MV-4-11 (cell line): ENCODE results near the gene RUVBL1.
"Not testable (repeated sequence)": the region's sequence is repeated elsewhere in the genome, so short reads cannot be mapped to it uniquely, and the experiment has no call there.

Experiments used
- DNase-seq: peaks from one replicate; lab custom pipeline; 2025; lab: John Stamatoyannopoulos, UW

The RUVBL1 gene

DNA sequence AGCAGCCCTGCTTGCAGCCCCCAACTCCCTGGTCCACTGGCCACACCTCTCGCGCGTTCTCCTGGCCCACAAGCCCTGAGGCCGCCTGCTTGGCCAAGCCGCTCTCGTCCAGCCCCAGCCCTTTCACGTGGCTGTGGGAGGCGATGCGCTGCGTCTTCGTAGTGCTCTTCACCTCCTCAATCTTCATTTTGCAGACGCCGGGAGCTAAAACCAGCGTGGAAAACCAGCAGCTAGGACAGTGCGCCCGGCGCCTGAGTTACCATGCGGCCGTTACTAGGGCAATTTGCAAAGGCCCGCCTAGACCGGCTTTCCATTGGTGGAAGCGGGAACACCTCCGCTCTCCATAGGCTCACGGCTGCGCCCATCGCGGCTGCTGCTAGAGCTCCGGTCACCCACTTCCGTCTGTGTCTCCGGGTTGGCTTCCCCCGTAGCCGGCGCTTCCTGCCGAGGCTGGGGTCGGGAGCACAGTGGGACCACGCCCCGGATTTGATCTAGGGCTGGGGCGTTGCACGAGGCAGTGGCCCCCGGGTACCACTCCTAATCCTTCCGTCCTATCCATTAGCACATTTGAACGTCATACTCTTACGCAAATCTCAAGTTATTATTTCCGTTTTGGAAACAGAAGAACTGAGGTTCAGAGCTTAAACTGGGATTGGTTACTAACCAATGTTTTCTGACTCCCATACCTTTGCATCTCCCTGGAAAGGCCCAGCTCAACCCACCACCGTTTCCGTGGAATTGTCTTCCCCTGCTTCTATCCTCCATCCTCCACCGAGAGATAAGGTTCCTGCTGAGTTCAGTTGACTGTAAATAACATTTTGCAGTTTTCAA, at the start of gene RUVBL1:
Gene RUVBL1 (minus strand): TSS at position 275 of the 831 bp plus-strand sequence. CDS start 88 bp downstream, at position 187.
- peak; percentile 98 for DNase-seq

DNA sequence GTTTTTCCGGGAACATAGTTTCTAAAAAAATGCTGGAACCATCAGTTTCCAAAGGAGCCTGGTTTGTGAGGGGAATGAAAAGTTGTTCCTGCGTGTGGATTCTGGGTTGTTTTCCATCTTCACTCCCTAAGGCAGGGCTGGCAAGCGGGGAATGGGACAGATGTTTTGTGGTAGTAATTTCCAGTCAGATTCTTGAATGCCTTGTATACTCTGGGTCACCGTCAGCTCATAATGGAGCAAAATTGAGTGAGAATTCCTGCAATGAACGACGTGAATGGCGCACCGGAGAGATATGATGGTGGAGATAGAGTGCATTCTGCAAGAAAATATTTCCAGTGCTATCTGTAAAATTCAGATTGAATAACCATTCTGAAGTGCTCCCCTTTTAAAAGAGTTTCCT, 49.6 kb upstream of the RUVBL1 start:
- no peak for DNase-seq

DNA sequence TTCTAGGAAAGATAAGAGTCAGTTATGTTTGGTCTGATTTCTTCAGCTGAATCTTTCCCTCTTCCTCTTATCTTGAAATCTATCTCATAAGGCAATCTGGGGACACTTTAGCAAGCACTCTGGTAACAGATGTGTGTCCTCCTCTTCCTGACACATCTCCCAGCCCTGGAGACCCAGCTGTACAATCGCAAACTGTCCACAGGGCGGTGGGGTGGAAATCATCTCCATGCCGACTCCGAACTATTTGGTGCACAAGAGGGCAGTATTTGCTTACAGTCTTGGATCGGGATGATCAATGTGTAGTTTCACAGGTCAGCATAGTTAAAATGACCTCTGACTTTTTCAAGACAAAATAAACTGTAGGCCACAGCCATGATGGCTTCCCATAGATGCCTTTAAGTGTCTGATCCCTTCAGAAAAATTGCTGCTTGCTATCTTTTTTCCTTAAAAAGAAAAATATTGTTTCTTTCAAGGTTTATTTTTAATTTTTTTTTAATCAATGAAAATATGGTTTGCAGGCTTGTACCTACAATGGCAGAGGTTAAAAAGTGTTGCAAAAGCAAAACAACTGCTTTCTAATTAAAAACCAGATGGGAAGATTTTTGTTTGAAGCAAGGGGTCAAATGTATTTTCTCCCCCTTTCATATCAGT, 47.4 kb upstream of the RUVBL1 start:
- peak; percentile 92 for DNase-seq

DNA sequence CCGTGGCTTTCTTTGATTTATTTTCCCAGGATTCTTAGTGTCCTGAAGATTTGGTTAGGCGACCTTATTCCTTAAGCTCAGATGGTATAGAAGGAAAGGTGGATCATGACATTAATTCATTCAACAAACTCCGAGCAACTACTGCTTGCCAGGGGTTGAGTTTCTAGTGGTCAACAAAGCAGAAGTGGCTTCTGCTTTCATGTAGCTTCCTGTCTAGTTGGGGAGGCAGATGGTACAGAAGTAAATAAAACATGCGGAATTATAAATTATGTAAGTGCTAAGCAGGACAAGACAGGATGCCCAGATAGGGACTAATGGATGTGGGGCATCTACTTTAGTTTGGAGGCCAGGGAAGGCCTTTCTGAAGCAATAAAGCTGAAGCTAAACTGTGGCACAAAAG, 45.2 kb upstream of the RUVBL1 start:
- DNase-seq: peak; percentile 85

DNA sequence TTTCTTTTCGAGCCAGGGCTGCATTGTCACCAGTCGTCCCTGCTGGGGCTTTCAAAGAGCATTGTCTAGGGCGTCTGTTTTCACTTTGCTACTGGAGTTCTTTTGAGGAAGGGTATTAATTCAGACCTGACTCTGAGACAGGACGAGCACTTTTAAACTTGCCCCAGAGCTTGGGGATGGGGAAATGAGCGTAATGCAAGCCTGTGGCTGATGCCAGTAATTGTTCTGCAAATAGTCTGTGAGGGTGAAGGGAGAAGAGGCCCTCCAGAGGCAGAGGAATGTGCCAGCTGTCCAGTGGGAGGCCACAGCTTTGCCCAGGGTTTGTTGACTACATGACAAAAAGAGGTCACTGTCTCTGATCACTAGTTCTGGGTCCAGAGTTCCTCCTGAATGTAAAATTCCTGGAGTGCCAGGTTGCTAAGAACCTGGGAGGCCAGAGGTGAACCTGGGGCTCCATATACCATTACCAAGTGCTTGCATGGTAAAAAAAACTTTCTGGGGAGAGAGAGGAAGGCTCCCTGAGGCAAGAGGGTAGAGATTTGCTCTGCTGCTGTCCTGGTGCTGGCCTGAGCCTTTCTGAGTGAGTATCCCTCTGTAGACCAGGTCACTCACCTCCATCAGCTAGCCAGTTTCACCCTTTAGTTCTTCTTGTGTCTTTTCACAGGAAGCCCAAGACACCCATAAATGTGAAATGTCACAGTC, 44.5 kb upstream of the RUVBL1 start:
- DNase-seq: peak; percentile 74

DNA sequence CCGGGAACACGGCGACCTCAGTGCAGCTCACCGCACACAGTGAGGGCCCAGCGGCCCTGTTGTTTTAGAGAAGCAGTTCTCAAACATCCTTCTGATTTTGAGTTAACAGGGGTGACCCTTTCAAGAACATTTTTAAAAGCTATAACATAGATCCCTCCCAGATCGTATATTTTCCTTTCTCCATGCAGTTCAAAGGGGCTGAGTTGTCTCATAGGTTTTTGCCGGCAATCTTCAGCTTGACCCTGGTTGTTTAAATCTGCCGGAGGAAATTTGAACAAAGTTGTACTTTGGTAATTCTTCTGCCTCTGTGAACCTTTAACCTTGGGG, 44.0 kb upstream of the RUVBL1 start:
- DNase-seq: no peak

DNA sequence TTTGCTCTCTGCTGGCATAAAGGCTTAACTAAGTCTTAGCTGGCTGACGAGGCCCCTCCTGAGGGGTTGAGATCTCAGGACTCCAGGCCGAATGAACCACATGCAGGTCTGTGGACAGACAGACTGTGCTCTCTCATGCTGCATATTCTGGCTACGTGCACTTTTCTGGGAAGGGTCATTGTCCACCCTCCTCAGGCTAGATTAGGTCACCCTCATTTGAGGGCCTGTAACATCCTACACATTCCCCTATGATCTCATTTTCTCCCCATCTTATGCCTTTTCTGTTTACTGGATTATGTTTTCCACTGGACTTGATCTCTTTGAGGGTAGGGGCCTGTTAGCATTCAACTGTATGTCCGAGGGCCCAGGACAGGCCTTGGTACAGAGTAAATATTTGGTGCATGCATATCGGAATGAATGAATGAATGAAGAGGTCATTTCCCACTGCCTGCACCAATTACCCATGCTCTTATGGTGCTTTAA, 43.4 kb upstream of the RUVBL1 start:
- DNase-seq: no peak

DNA sequence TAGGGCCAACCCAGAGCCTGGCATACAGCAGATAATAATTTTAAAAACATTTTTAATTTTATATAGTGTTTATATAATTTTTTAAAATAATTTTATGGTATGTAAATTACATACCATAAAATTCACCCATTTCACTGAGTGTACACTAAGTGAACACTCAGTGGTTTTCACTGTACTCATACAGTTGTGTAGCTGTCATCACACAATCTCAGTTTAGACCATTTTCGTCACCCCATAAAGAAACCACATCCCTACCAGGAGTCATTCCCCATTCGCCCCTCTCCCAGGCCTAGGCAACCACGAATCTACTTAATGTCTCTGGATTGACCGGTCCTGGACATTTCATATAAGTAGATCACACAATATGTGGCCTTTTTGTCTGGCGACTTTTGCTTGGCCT, 39.8 kb upstream of the RUVBL1 start:
- DNase-seq: no peak

DNA sequence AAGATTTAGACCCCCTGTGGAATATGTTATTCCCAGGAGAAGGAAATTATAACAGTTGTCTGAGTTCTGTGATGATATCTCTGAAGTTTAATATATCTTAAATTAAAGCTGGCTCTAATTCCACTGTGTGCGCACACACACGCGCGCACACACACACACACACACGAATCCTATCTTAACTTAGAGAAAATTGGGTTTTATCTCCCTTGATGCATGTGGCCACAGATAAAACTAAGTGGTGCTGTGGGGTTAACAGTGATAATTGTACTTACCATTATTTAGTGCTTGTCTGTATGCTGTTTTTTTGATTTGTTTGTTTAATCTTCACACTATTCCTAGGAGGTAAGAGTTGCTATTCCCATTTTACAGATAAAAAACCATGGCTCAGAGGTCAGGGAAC, 37.0 kb upstream of the RUVBL1 start:
- no peak for DNase-seq

DNA sequence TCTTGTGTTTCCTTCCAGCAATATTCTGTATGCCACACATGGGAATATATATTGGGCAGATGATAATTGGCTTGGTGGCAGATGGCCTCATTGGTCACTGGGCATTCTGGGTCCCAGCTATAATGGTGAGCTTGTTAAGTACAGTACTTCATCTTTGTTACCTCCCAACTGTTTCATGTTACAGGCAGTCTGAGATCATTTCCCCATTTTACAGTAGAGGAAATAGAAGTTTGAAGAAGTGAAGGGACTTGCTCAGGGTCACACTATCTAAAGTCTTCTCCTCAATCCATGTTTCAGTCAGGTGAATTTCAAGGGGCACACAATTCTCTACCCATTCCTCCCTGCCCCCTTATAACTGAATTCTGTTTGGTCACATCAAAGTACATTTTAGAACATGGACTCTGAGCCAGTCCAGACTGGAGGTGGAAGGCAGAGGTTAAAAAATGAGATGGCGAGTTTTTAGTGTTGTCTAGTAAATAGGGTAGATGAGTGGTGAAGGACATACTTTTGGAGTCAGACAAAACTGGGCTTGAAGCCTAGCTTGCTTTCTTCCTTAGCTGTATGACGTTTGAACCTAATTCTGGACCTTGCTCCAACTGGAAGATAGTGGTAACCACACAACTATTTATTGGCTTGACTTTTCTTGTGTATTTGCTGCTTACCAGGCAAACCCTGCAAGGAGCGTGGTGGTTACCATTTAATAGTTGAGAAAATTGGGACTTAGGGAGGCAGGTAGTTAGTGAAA, 32.2 kb upstream of the RUVBL1 start:
- peak; percentile 56 for DNase-seq

DNA sequence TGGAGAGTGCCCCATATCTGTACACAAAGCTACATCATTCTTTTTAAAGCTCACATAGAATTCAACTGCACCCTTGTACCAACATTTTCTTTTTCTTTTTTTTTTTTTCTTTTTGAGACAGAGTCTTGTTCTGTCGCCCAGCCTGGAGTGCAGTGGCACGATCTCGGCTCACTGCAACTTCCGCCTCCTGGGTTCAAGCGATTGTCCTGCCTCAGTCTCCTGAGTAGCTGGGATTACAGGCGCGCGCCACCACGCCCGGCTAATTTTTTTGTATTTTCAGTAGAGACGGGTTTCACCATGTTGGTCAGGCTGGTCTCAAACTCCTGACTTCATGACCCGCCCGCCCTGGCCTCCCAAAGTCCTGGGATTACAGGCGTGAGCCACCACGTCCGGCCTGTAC, 30.7 kb upstream of the RUVBL1 start:
- not testable (repeated sequence) for DNase-seq

DNA sequence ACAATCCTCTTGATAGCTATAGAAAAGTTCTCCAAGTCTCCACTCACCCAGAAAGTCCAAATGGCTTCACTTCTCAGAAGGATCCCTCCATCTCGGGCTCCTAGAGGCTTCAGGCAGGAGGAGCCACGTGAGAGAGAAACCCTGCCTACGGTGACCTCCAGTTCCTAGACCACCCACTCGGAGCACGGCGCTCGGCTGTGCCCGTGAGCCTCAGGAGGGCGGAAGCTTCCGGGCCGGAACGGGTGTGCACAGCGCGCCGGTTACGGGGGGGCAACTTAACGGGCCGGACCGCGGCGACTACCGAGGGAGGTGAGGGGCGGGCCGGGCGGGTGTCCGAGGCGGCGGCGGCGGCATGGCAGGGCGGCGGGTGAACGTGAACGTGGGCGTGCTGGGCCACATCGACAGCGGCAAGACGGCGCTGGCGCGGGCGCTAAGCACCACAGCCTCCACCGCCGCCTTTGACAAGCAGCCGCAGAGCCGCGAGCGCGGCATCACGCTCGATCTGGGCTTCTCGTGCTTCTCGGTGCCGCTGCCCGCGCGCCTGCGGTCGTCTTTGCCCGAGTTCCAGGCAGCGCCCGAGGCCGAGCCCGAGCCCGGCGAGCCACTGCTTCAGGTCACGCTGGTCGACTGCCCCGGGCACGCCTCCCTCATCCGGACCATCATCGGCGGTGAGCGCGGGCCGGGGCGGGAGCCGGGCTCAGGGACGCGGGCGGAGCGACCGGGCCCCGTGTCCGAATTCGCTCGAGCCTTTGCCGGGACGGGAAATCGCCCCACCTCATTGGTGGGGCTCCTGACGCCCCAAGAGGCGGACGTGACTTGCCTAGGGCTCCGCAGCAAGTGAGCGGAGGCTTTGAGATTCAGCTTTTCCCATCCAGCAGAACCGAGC, 29.8 kb upstream of the RUVBL1 start, which contains the start of gene EEFSEC:
Gene EEFSEC (plus strand): TSS at position 326 of the 886 bp plus-strand sequence. CDS start 27 bp downstream, at position 353.
- peak; percentile 83 for DNase-seq

DNA sequence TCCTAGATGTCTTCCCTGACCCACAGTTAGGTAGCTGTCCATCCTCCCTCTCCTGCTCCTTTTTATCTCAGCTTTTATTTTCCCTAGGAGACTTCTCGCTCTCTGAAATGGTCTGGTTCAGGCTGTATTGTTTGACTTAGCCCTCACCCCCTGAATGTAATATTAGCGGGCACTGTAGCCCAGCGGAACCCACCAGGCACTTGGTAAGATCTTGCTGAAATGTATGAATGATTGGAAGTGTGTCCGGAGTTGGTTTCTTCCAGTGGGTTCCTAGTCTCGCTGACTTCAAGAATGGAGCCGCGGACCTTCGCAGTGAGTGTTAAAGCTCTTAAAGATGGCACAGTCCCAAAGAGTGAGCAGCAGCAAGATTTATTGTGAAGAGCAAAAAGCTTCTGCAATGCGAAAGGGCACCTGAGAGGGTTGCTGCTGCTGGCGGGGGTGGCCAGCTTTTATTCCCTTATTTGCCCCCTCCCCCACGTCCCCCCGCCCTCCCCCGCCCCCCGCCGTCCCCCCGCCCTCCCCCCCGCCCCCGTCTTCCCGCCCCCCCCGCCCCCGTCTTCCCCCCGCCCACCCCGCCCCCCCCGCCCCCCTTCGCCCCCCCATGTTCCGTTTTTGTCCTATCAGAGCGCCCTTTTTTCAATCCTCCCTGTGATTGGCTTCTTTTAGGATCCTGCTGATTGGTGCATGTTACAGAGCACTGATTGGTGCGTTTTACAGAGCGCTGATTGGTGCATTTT, 29.0 kb upstream of the RUVBL1 start:
- DNase-seq: no peak

DNA sequence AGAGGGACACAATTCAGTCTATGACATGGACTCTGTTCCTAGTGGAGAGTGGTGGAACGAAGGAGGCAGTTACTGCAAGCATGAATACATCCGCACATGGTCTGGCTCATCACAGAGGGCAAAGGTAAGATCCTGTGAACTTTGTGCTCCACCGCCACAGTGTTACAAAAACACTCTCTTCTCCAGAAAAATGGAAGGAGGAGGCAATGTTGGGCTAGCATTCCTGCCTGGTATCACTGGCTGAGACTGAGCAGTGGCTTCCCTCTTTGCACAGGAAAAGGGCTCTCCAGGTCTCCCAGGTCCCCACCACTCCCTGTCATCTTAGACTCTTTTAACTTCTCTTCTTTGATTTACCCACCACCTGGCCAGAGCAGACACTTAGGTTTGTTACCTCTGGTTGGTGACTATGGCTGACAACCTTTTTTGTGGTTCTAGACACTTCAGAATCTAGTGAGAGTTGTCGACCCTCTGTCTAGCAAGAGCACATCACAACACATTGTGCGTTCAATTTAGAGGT, 28.2 kb upstream of the RUVBL1 start:
- no peak for DNase-seq

DNA sequence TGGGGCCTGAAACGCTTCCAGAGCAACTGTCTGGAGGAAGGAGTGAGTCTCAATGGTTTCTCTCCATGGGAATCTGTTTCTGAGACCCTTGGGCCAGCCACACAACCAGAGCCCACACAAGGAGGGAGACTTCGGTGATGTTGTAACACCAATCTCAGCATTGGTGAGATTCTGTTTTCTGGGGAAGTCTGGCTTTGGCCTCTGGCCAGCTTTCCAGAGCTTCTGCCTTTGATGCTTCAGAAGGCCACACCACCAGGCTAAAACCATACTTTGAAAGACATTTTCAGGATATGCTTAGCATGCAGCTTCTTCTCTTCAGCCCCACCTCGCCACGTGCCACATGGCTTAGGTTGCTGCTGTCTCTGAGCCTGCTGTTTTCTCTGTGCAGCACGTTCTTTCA, 26.0 kb upstream of the RUVBL1 start:
- DNase-seq: peak; percentile 28

DNA sequence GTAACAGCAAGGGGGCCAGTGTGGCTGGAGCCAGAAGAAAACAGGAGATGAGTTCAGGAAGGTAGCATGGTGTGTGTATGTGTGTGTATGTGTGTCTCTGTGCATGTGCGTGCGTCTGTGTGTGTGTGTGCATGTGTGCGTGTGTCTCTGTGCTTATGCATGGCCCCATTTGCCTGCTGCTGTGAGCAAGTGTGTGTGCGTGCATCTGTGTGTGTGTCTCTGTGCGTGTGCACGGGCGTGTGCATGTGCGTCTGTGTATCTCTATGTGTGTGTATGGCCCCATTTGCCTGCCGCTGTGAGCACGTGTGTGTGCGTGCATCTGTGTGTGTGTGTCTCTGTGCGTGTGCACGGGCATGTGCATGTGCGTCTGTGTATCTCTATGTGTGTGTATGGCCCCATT, 22.6 kb upstream of the RUVBL1 start:
- no peak for DNase-seq

DNA sequence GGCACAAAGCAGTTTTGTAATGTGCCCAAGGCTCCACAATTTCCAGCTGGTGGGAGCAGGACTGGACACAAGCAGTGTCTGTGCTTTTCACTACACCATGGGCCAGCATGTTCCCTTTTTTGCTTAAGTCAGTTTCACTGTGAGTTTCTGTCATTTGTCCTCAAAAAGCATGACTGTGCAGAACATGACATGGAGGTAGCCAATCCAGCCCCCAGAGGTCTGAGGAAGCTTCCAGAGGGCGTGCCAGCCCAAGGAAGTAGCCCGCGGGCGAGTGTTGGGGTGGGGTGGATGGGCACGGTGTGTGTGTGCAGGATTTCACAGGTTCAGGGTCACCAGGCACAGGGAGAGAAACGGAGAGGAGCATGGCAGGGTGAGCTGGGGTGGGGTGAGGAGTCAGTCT, 21.7 kb upstream of the RUVBL1 start:
- peak; percentile 94 for DNase-seq

DNA sequence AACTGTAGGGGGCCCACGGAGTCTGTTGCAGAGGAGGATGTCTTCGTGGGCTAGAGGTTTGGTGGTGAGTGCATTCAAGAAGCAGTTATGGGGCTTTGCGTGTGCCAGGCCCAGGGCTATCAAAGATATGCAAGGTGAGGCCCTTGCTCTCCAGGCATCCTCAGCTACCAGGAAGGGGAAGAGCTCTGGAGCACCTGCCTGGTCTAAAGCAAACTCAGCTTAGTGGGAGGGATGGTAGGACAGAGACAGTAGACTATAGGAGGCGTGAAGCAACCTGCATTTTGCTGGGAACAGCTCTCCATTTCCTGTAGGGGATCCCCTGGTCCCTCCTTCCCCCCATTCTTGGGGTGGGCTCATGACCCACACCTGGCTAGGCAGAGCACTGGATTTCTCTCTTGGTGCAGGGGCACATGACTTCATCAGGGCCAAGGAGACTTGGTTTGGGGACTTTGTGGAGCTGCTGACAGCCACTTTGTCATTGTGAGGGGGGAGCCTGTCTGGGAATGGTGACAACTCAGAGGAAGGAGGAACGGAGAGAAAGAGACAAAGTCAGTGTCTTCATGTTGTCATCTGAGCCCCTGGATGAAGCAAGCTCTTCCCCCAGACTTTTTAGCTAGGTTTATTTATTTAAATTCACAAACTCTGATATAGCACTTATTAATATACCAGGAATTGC, 21.0 kb upstream of the RUVBL1 start:
- no peak for DNase-seq

DNA sequence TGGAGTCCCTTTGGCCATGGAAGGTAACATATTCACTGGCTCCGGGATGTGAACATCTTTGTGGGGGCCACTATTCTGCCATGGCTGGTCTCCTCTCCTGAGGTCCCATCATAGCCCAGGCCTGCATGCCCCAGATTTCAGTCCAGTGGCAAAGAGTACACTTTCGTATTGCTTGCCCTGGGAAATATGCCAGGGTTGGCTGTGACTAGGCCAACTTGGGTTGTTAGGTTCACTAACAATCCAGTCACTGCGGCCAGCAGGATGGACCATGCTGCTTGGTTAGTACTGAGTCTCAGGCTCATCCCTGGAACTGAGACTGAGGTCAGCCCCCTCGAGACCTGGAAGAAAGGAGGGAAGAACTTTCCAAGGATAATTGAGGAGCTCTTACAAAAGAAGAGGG, 19.9 kb upstream of the RUVBL1 start:
- no peak for DNase-seq
